ENCODE measurements around the gene OR10H3. TPM values are rescaled to one million over a fixed set of nuclear protein-coding genes. Genes with fewer than 3 reads are reported as not detected.
"Not testable (repeated sequence)": the region's sequence is repeated elsewhere in the genome, so short reads cannot be mapped to it uniquely, and the experiment has no call there.

OR10H3 gene
- total and polyA plus RNA-seq, 8 donors = not detected

DNA sequence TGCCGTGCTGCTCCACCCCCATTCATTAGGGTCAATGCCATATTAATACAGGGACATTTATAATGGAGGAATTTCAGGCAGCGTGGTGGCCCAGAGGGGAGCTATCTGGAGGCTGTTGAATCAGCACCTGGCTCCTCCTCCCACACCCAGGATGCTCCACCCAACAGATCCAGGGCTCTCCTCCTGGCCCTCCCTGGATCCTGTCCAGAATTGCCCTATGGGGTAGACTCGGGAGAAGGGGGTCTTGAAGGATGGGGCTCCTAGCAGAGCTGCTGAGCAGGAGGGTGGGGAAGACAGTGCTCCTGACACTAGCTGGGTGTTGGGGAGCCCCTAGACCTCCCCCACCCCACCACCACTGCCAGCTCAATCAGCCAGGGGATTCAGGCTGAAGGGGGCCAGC lies 44.4 kb downstream of the OR10H3 start:
- TF ChIP-seq, protein P1, sequence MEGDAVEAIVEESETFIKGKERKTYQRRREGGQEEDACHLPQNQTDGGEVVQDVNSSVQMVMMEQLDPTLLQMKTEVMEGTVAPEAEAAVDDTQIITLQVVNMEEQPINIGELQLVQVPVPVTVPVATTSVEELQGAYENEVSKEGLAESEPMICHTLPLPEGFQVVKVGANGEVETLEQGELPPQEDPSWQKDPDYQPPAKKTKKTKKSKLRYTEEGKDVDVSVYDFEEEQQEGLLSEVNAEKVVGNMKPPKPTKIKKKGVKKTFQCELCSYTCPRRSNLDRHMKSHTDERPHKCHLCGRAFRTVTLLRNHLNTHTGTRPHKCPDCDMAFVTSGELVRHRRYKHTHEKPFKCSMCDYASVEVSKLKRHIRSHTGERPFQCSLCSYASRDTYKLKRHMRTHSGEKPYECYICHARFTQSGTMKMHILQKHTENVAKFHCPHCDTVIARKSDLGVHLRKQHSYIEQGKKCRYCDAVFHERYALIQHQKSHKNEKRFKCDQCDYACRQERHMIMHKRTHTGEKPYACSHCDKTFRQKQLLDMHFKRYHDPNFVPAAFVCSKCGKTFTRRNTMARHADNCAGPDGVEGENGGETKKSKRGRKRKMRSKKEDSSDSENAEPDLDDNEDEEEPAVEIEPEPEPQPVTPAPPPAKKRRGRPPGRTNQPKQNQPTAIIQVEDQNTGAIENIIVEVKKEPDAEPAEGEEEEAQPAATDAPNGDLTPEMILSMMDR (IDR thresholded peaks at IDR 0.05) = no peak
- no peaks in the 10 kb centered on the region for H3K4me1 ChIP-seq
- intact Hi-C loops (cut with DNase I) = no loop called here
- no peaks in the 10 kb centered on the region for H3K36me3 ChIP-seq
- no peak overlapping the region for H3K27ac ChIP-seq
- H3K27me3 ChIP-seq = peaks cover 0 to under 1% of the 10 kb centered on the region in 2 donors
- DNase-seq = no peak
- no peaks in the 10 kb centered on the region for H3K9me3 ChIP-seq
- no peak for ATAC-seq
- no peak overlapping the region for H3K4me3 ChIP-seq

DNA sequence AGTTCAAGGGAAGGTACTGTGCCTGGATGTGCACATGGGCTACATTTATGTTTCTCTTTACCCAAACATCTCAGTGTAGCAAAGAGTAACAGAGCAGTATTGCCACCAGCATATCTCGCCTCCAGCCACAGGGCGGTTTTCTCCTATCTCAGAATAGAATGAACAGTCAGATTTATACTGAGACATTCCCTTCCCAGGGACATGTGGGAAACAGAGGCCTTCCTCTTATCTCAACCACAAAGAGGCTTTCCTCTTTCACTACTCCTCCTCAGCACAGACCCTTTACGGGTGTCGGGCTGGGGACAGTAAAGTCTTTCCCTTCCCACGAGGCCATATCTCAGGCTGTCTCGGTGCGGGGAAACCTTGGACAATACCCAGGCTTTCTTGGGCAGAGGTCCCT lies 45.1 kb downstream of the OR10H3 start:
- ATAC-seq, DNase-seq: not testable (repeated sequence)

DNA sequence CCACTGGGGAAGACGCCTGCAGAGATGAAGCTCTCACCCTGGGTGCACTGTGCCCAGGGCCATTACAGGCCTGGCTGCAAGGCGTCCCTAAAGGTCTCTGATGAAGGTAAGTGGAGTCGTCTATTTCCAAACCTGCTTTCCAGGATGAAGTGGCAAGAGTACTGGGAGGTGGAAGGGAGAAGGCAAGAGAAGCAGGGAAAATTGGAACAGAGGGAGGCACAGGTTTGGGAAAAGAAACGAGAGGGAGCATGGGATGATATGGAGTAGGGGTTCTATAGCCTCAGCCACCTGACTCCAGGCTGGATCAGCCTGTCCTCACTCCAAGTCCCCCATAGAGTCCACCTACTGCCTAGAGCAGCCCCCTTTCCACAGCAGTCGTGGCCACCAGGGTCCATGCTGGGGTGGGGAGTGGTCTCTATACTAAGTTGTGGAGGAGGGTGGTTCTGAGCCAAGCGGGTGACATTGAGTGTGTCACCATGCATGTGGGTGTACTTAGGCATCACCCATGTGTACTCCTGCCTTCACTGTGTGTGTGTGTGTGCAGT lies 49.9 kb downstream of the OR10H3 start, which contains the start of gene OR10H5:
TSS of gene OR10H5 (plus strand) at position 51 of the 545 bp plus-strand sequence. CDS start 6,388 bp downstream, outside the sequence.
- Histone ChIP-seq H3K27me3 (peaks cover 0 to 25% of the 10 kb centered on the region in 2 donors), H3K4me1 (no peaks in the 10 kb centered on the region), H3K27ac (no peak within 1 kb of the TSS), H3K9me3 (no peaks in the 10 kb centered on the region), H3K36me3 (no peaks in the 10 kb centered on the region), H3K4me3 (no peak within 1 kb of the TSS)
- ATAC-seq = no peak
- DNase-seq = no peak
- TF ChIP-seq, protein P1 (IDR thresholded peaks at IDR 0.05) = no peak
- intact Hi-C loops (cut with DNase I) = no loop called here

More for the DNA sequence above, 45.1 kb downstream of the OR10H3 start:
- H3K4me1 ChIP-seq; H3K27ac ChIP-seq; intact Hi-C loops (cut with DNase I); H3K36me3 ChIP-seq; H3K4me3 ChIP-seq; H3K9me3 ChIP-seq; H3K27me3 ChIP-seq: not testable (repeated sequence)

DNA sequence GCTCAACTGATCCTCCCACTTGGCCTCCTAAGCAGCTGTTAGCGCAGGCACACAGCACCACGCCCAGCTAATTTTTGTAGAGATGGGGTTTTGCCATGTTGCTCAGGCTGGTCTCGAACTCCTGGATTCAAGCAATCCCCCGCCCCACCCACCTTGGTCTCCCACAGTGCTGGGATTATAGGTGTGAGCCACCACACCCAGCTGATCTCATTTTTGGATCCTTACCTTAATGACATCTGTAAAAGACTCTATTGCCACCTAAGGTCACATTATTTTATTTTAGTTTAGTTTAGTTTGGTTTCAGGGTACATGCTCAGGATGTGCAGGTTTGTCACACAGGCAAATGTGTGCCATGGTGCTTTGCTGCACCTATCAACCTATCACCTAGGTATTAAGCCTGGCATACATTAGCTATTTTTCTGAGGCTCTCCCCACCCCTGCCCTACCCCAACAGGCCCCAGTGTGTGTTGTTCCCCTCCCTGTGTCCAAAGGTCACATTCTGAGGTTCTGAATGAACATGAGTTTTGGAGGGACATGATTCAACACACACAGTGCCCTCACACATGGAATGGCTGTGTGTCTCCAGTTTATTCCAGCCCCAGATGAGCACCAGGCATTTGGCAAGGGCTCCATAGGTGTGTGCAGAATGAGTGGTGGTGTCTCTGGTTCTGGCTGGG lies 50.9 kb downstream of the OR10H3 start:
- no peak for ATAC-seq
- H3K9me3 ChIP-seq = no peaks in the 10 kb centered on the region

DNA sequence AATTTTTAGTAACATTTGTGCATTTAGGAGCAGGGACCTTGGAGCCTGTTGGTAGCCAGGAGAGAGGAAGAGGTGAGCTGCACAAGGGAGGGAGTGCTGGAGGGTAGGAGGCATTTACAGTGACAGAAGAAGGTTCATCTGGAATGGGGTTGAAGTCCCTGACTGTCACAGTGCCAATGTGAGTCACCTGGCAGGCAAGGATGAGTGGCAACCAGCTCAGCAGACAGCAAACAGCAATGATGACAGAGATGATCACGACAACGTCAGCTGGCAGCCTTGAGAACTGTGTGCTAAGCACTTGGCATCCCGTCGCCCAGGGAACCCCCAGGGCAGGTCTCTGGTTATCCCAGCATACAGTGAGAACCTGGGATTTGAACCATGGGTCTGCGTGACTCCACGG lies 52.3 kb downstream of the OR10H3 start:
- Histone ChIP-seq H3K27ac (no peak overlapping the region), H3K36me3 (no peaks in the 10 kb centered on the region), H3K4me1 (no peaks in the 10 kb centered on the region), H3K4me3 (no peak overlapping the region), H3K9me3 (no peaks in the 10 kb centered on the region), H3K27me3 (peaks cover 0 to 25% of the 10 kb centered on the region in 2 donors)
- TF ChIP-seq, protein P1 (IDR thresholded peaks at IDR 0.05) = no peak
- intact Hi-C loops (cut with DNase I) = no loop called here
- DNase-seq (no peak), ATAC-seq (no peak)

More for the DNA sequence above, 50.9 kb downstream of the OR10H3 start:
- TF ChIP-seq, protein P1 (IDR thresholded peaks at IDR 0.05) = no peak
- Histone ChIP-seq H3K4me3 (no peak overlapping the region), H3K27me3 (peaks cover 0 to 25% of the 10 kb centered on the region in 2 donors), H3K36me3 (no peaks in the 10 kb centered on the region), H3K4me1 (no peaks in the 10 kb centered on the region), H3K27ac (no peak overlapping the region)
- intact Hi-C loops (cut with DNase I) = no loop called here
- no peak for DNase-seq

Other genes with a start within 250 kb of the OR10H3 start
- gene CYP4F22, start 229.5 kb upstream of the OR10H3 start, total RNA-seq = under 1 TPM in 1 of 2 donors, not detected in 1; 0.15 TPM
- under 1 TPM in 1 of 6 donors, not detected in 5; 0.07 TPM for gene CYP4F22, start 229.5 kb upstream of the OR10H3 start, polyA plus RNA-seq (ENCODE audit: insufficient read length in 6 of 6)
- gene CYP4F8, start 122.8 kb upstream of the OR10H3 start, total RNA-seq = not detected
- under 1 TPM in 2 of 6 donors, not detected in 4; 0.04 to 0.10 TPM for gene CYP4F8, start 122.8 kb upstream of the OR10H3 start, polyA plus RNA-seq (ENCODE audit: insufficient read length in 6 of 6)
- gene CYP4F3, start 97.1 kb upstream of the OR10H3 start, total RNA-seq = 1 to 10 TPM in 1 of 2 donors, under 1 TPM in 1; 0.82 to 3.7 TPM
- under 1 TPM; 0.14 to 0.32 (median 0.17) TPM for gene CYP4F3, start 97.1 kb upstream of the OR10H3 start, polyA plus RNA-seq (ENCODE audit: insufficient read length in 6 of 6)
- gene CYP4F12, start 64.9 kb upstream of the OR10H3 start, total RNA-seq = 1 to 10 TPM; 3.8 to 5.9 TPM
- gene CYP4F12, start 64.9 kb upstream of the OR10H3 start, polyA plus RNA-seq (ENCODE audit: insufficient read length in 6 of 6) = 10 to 100 TPM in 4 of 6 donors, 1 to 10 TPM in 2; 5.8 to 15.8 (median 11.0) TPM
- gene OR10H2, start 10.0 kb upstream of the OR10H3 start, total RNA-seq = not detected
- gene OR10H2, start 10.0 kb upstream of the OR10H3 start, polyA plus RNA-seq (ENCODE audit: insufficient read length in 6 of 6) = not detected
- gene OR10H5, start 49.7 kb downstream of the OR10H3 start, total RNA-seq = not detected
- under 1 TPM; 0.09 to 0.15 (median 0.11) TPM for gene OR10H5, start 49.7 kb downstream of the OR10H3 start, polyA plus RNA-seq (ENCODE audit: insufficient read length in 6 of 6)
- under 1 TPM in 1 of 2 donors, not detected in 1; 0.06 TPM for gene OR10H1, start 77.7 kb downstream of the OR10H3 start, total RNA-seq
- gene OR10H1, start 77.7 kb downstream of the OR10H3 start, polyA plus RNA-seq (ENCODE audit: insufficient read length in 6 of 6) = under 1 TPM in 3 of 6 donors, not detected in 3; 0.04 to 0.11 (median 0.11) TPM
- not detected for gene CYP4F2, start 160.1 kb downstream of the OR10H3 start, total RNA-seq
- gene CYP4F2, start 160.1 kb downstream of the OR10H3 start, polyA plus RNA-seq (ENCODE audit: insufficient read length in 6 of 6) = under 1 TPM in 1 of 6 donors, not detected in 5; 0.34 TPM
- 1 to 10 TPM in 1 of 2 donors, not detected in 1; 2.3 TPM for gene CYP4F11, start 196.5 kb downstream of the OR10H3 start, total RNA-seq
- gene CYP4F11, start 196.5 kb downstream of the OR10H3 start, polyA plus RNA-seq (ENCODE audit: insufficient read length in 6 of 6) = under 1 TPM in 1 of 6 donors, not detected in 5; 0.04 TPM
- not detected for gene OR10H4, start 211.0 kb downstream of the OR10H3 start, total RNA-seq
- not detected for gene OR10H4, start 211.0 kb downstream of the OR10H3 start, polyA plus RNA-seq (ENCODE audit: insufficient read length in 6 of 6)

Data from left lung (tissue), 10 donors.